Vagina (tissue), 2 donors: ENCODE data around the gene NUTM2F.
"Not testable (repeated sequence)": the region's sequence is repeated elsewhere in the genome, so short reads cannot be mapped to it uniquely, and the experiment has no call there.

ENCODE experiments used
- POLR2AphosphoS5 ChIP-seq, 2 donors: sonication (generic); formaldehyde crosslinking; IDR thresholded peaks; one replicate each; pipeline ENCODE4 v1.9.0; 2017; ENCODE audit warnings: antibody characterized with exemption in 2 of 2, mild to moderate bottlenecking in 2 of 2, low read depth in 1 of 2; ENCODE audit not compliant: insufficient read depth in 1 of 2
- TF ChIP-seq, protein P1 (sequence below), 3 experiments: fragments of 450-650 bp in 2 of 3; fragments of 200-600 bp in 1 of 3; sonication (generic) in 1 of 3; IDR thresholded peaks; one replicate each; pipeline ENCODE4 v1.5.1; 2017 to 2019; ENCODE audit warnings: antibody characterized with exemption in 3 of 3, mild to moderate bottlenecking in 2 of 3, moderate library complexity in 2 of 3

DNA sequence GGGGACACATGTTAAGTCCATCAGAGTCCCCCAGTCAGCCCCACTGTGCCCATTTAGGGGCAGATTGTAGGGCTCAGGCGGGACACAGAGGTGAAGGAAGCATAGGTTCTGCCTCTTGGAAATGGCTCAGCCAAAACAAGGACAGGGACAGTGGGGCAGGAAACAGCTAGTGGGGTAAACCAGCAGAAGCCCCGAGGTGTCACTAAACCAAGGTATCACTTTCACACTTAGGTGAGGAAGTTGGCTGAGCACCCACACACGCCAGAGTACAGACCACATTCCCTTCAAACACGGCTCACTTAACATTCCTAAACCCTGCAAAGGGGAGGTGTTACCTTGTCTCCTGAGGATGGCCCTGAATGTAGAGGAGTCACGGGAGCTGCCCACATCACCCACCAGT lies 12.2 kb downstream of the NUTM2F start:
- not testable (repeated sequence) for TF ChIP-seq POLR2AphosphoS5 (IDR thresholded peaks at IDR 0.05; ENCODE audit: insufficient read depth in 1 of 2, low read depth in 1 of 2)
- TF ChIP-seq, protein P1, sequence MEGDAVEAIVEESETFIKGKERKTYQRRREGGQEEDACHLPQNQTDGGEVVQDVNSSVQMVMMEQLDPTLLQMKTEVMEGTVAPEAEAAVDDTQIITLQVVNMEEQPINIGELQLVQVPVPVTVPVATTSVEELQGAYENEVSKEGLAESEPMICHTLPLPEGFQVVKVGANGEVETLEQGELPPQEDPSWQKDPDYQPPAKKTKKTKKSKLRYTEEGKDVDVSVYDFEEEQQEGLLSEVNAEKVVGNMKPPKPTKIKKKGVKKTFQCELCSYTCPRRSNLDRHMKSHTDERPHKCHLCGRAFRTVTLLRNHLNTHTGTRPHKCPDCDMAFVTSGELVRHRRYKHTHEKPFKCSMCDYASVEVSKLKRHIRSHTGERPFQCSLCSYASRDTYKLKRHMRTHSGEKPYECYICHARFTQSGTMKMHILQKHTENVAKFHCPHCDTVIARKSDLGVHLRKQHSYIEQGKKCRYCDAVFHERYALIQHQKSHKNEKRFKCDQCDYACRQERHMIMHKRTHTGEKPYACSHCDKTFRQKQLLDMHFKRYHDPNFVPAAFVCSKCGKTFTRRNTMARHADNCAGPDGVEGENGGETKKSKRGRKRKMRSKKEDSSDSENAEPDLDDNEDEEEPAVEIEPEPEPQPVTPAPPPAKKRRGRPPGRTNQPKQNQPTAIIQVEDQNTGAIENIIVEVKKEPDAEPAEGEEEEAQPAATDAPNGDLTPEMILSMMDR (IDR thresholded peaks at IDR 0.05): not testable (repeated sequence)
